Fibroblast of skin of right quadriceps (primary cell): ENCODE results near the gene SMURF2.
"Not testable (repeated sequence)": the region's sequence is repeated elsewhere in the genome, so short reads cannot be mapped to it uniquely, and the experiment has no call there.

ENCODE experiments used
- DNase-seq: peaks from one replicate; pipeline ENCODE4 v3.0.0-alpha.2; 2013

The SMURF2 gene

GRCh38 chr17:64661976-64662773, at the start of gene SMURF2:
Gene SMURF2 (minus strand): TSS chr17:64662307. CDS start chr17:64661880, 427 bp downstream.
- DNase-seq: peak; percentile 74

GRCh38 chr17:64709481-64709880, 47.4 kb upstream of the SMURF2 start:
- DNase-seq: no peak

- DNase-seq: peak; percentile 100
Observed at GRCh38 chr17:64707050-64707591, 45.0 kb upstream of the SMURF2 start.

- DNase-seq: peak; percentile 66
Observed at GRCh38 chr17:64706224-64707049, 44.3 kb upstream of the SMURF2 start.

GRCh38 chr17:64702815-64703214, 40.7 kb upstream of the SMURF2 start:
- no peak for DNase-seq

GRCh38 chr17:64698725-64699124, 36.6 kb upstream of the SMURF2 start:
- peak; percentile 47 for DNase-seq

- DNase-seq: peak; percentile 61
Observed at GRCh38 chr17:64694207-64694606, 32.1 kb upstream of the SMURF2 start.

GRCh38 chr17:64692187-64692586, 30.1 kb upstream of the SMURF2 start:
- DNase-seq: no peak

- no peak for DNase-seq
Observed at GRCh38 chr17:64689106-64689505, 27.0 kb upstream of the SMURF2 start.

GRCh38 chr17:64688481-64688880, 26.4 kb upstream of the SMURF2 start:
- no peak for DNase-seq

GRCh38 chr17:64687961-64688360, 25.9 kb upstream of the SMURF2 start:
- peak; percentile 85 for DNase-seq

- no peak for DNase-seq
Observed at GRCh38 chr17:64687376-64687775, 25.3 kb upstream of the SMURF2 start.

- no peak for DNase-seq
Observed at GRCh38 chr17:64686705-64687104, 24.6 kb upstream of the SMURF2 start.

GRCh38 chr17:64685705-64686104, 23.6 kb upstream of the SMURF2 start:
- DNase-seq: no peak

- DNase-seq: peak; percentile 74
Observed at GRCh38 chr17:64683796-64684195, 21.7 kb upstream of the SMURF2 start.

- peak; percentile 84 for DNase-seq
Observed at GRCh38 chr17:64682261-64683181, 20.4 kb upstream of the SMURF2 start.

GRCh38 chr17:64679710-64680216, 17.7 kb upstream of the SMURF2 start:
- DNase-seq: peak; percentile 99

GRCh38 chr17:64676763-64677162, 14.7 kb upstream of the SMURF2 start:
- DNase-seq: no peak

GRCh38 chr17:64670843-64671590, 8.9 kb upstream of the SMURF2 start:
- DNase-seq: not testable (repeated sequence)

- DNase-seq: peak; percentile 86
Observed at GRCh38 chr17:64667807-64668721, 6.0 kb upstream of the SMURF2 start.
